Measurements from ENCODE around the gene TBKBP1. TPM values are rescaled to one million over a fixed set of nuclear protein-coding genes. Genes with fewer than 3 reads are reported as not detected.

The TBKBP1 gene
- total and polyA plus RNA-seq, 2 of the 4 experiments (the other 2 are of a cell fraction): 3.4 to 8.5 TPM

DNA sequence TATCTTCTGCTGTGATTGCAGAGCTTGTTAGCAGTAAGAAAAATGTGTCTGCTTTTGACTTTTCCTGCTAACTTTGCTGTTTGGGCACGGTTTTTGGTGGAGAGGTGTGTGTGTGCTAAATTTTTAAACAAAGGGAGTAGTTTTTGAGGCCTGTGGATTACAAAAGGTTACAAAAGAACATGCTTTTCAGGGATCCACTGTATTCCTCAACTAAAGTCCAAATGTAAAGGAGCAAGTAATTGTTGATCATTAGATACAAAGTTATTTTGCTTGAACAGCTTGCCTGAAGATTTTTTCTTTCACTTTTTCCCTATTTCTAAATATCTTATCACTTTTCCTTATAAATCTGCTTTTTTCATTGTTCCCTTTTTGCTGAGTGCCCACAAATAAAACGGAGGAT lies 42.3 kb upstream of the TBKBP1 start:
- Histone ChIP-seq H3K27me3 (ENCODE audit: control insufficient read depth, insufficient read depth, low read length) (no peaks in the 10 kb centered on the region), H3K9ac (ENCODE audit: low read depth, low read length) (no peak overlapping the region), H3K23ac (ENCODE audit: low read depth, low read length) (0 out of 2 replicates have a peak overlapping the region, but pooled peaks have one; percentile 4), H3K18ac (ENCODE audit: low read depth, low read length) (no peak overlapping the region), H4K91ac (ENCODE audit: insufficient read depth, low read depth, low read length) (no peak overlapping the region), H4K20me1 (ENCODE audit: insufficient read depth, low read length) (peaks cover 51% of the 10 kb centered on the region), H3K4ac (ENCODE audit: low read depth, low read length) (no peak overlapping the region), H3K4me3 (ENCODE audit: insufficient read depth, low read depth, low read length) (no peak overlapping the region), H4K8ac (ENCODE audit: low read depth in 2 of 2, low read length in 2 of 2) (no peak overlapping the region), H3K9me3 (ENCODE audit: control insufficient read depth, insufficient read depth, low read length) (no peaks in the 10 kb centered on the region), H2BK120ac (ENCODE audit: low read depth, low read length) (no peak overlapping the region), H2AK5ac (ENCODE audit: low read depth, low read length) (no peak overlapping the region), H4K5ac (ENCODE audit: low read depth, low read length) (no peak overlapping the region), H2BK5ac (ENCODE audit: low read depth, low read length, poor library complexity, severe bottlenecking) (no peak overlapping the region), H2BK15ac (ENCODE audit: low read depth, low read length) (no peak overlapping the region), H3K4me2 (ENCODE audit: low read depth, low read length) (no peak overlapping the region), H2BK20ac (ENCODE audit: low read depth, low read length) (no peak overlapping the region), H2AK9ac (replicated peaks; ENCODE audit: low read depth, low read length, poor library complexity) (no peak overlapping the region), H3K36me3 (ENCODE audit: control insufficient read depth, insufficient read depth, low read length) (peaks cover 32% of the 10 kb centered on the region), H3K27ac (ENCODE audit: insufficient read depth, low read length) (no peak overlapping the region), H2AFZ (replicated peaks; ENCODE audit: low read length, poor library complexity) (no peak overlapping the region), H3K56ac (ENCODE audit: extremely low read depth, insufficient read depth, low read length) (no peak overlapping the region), H3K79me1 (ENCODE audit: low read depth in 1 of 2, low read length in 2 of 2) (peaks cover 17 to 68% of the 10 kb centered on the region in 2 experiments), H3K14ac (replicated peaks; ENCODE audit: low read depth, low read length) (no peak overlapping the region), H3K9me1 (ENCODE audit: insufficient read depth, low read length) (peaks cover 9% of the 10 kb centered on the region), H3K4me1 (ENCODE audit: control insufficient read depth, insufficient read depth, low read length) (peaks cover 5% of the 10 kb centered on the region; the same call in 1 of the 2 replicates)
- DNase-seq (no peak), ATAC-seq (ENCODE audit: low read depth) (no peak)
- CTCF ChIA-PET: no interaction called here
- no TSS peak for BruUV-seq (replicated peaks)
- TF ChIP-seq CHD1 (IDR thresholded peaks at IDR 0.05; ENCODE audit: low read depth, low read length): no peak
- TF ChIP-seq MAZ (IDR thresholded peaks at IDR 0.05; ENCODE audit: borderline replicate concordance, low read depth, low read length): no peak
- no peak for TF ChIP-seq CEBPB (IDR thresholded peaks at IDR 0.05; ENCODE audit: low read depth, low read length)
- TF ChIP-seq POLR2A (IDR thresholded peaks at IDR 0.05; ENCODE audit: low read depth, low read length): no peak
- no peak for TF ChIP-seq FOS (IDR thresholded peaks at IDR 0.05; ENCODE audit: low read depth, low read length)
- TF ChIP-seq RFX5 (IDR thresholded peaks at IDR 0.05; ENCODE audit: low read depth, low read length): no peak
- TF ChIP-seq RAD21 (IDR thresholded peaks at IDR 0.05; ENCODE audit: low read length): no peak
- no peak for TF ChIP-seq MAFK (IDR thresholded peaks at IDR 0.05; ENCODE audit: low read depth, low read length)
- no peak for TF ChIP-seq SMC3 (IDR thresholded peaks at IDR 0.05; ENCODE audit: low read depth, low read length)
- intact Hi-C loops (cut with micrococcal nuclease): loop anchor here (5.0 kb wide), 1 partner anchor 146 kb away; no protein-coding TSS in a partner anchor
- POLR2A ChIA-PET (ENCODE audit: unreplicated experiment): no interaction called here
- no CpG with 5 or more reads among the region's 2 CpGs for WGBS, 2 experiments (ENCODE audit: extremely low coverage in 2 of 2, insufficient read length in 1 of 2)
- in situ Hi-C loops (cut with MboI; ENCODE audit: low sequenced_read_pairs): loop anchor here (10.0 kb wide), 1 partner anchor 507 kb away; no protein-coding TSS in a partner anchor
- dilution Hi-C loops (cut with HindIII; ENCODE audit: low sequenced_read_pairs, unreplicated experiment): no loop called here

Measured in IMR-90 (cell line).